Nephron (organoid): Measurements from ENCODE around the gene TFB2M.

Source experiments
- H3K27ac Mint-ChIP-seq, 3 experiments: 2 replicates each; pipeline ENCODE4 v1.8.0; 2020; ENCODE audit warnings: mixed read lengths in 3 of 3, mild to moderate bottlenecking in 2 of 3, moderate library complexity in 1 of 3
- H3K27me3 Mint-ChIP-seq: 2 replicates; pipeline ENCODE4 v1.8.0; 2021; ENCODE audit warnings: low read depth, mild to moderate bottlenecking, moderate library complexity, mixed read lengths
- H3K36me3 Mint-ChIP-seq: 2 replicates; pipeline ENCODE4 v1.8.0; 2020; ENCODE audit warnings: low read depth, mixed read lengths
- H3K4me1 Mint-ChIP-seq: 2 replicates; pipeline ENCODE4 v1.8.0; 2020; ENCODE audit warnings: mixed read lengths
- H3K4me3 Mint-ChIP-seq, 3 experiments: 2 replicates each; pipeline ENCODE4 v1.8.0; 2020; ENCODE audit warnings: mild to moderate bottlenecking in 3 of 3, mixed read lengths in 3 of 3, moderate library complexity in 2 of 3
- H3K9me3 Mint-ChIP-seq: 2 replicates; pipeline ENCODE4 v1.8.0; 2020; ENCODE audit warnings: mixed read lengths
- CTCF ChIP-seq, 3 experiments: fragments of 200-600 bp; sonication (generic); IDR thresholded peaks; one replicate each; pipeline ENCODE4 v1.5.0; 2021; ENCODE audit warnings: antibody characterized with exemption in 3 of 3; ENCODE audit not compliant: unreplicated experiment in 3 of 3

TFB2M gene

GRCh38 chr1:246554201-246554600 lies 11.9 kb downstream of the TFB2M start:
- H3K27me3 Mint-ChIP-seq: no peaks in the 10 kb centered on the region
- TF ChIP-seq CTCF (IDR thresholded peaks at IDR 0.05; ENCODE audit: unreplicated experiment in 3 of 3): no peak
- no peak overlapping the region for H3K27ac Mint-ChIP-seq
- H3K4me1 Mint-ChIP-seq: no peaks in the 10 kb centered on the region
- peaks cover 54% of the 10 kb centered on the region for H3K36me3 Mint-ChIP-seq
- no peaks in the 10 kb centered on the region for H3K9me3 Mint-ChIP-seq
- no peak overlapping the region for H3K4me3 Mint-ChIP-seq

GRCh38 chr1:246552110-246552509 lies 14.0 kb downstream of the TFB2M start:
- no peak overlapping the region for H3K27ac Mint-ChIP-seq
- no peak for TF ChIP-seq CTCF (IDR thresholded peaks at IDR 0.05; ENCODE audit: unreplicated experiment in 3 of 3)
- H3K9me3 Mint-ChIP-seq: no peaks in the 10 kb centered on the region
- no peaks in the 10 kb centered on the region for H3K4me1 Mint-ChIP-seq
- peaks cover 50% of the 10 kb centered on the region for H3K36me3 Mint-ChIP-seq
- no peak overlapping the region for H3K4me3 Mint-ChIP-seq
- no peaks in the 10 kb centered on the region for H3K27me3 Mint-ChIP-seq

GRCh38 chr1:246550402-246550801 lies 15.7 kb downstream of the TFB2M start:
- Mint-ChIP-seq H3K27me3 (no peaks in the 10 kb centered on the region), H3K36me3 (peaks cover 46% of the 10 kb centered on the region), H3K9me3 (no peaks in the 10 kb centered on the region), H3K4me1 (no peaks in the 10 kb centered on the region), H3K27ac (no peak overlapping the region), H3K4me3 (no peak overlapping the region)
- no peak for TF ChIP-seq CTCF (IDR thresholded peaks at IDR 0.05; ENCODE audit: unreplicated experiment in 3 of 3)

GRCh38 chr1:246549665-246550064 lies 16.4 kb downstream of the TFB2M start:
- Mint-ChIP-seq H3K4me3 (no peak overlapping the region), H3K36me3 (peaks cover 40% of the 10 kb centered on the region), H3K27me3 (no peaks in the 10 kb centered on the region), H3K9me3 (no peaks in the 10 kb centered on the region), H3K4me1 (no peaks in the 10 kb centered on the region), H3K27ac (no peak overlapping the region)
- no peak for TF ChIP-seq CTCF (IDR thresholded peaks at IDR 0.05; ENCODE audit: unreplicated experiment in 3 of 3)

- no peak for TF ChIP-seq CTCF (IDR thresholded peaks at IDR 0.05; ENCODE audit: unreplicated experiment in 3 of 3)
- no peak overlapping the region for H3K27ac Mint-ChIP-seq
- no peaks in the 10 kb centered on the region for H3K4me1 Mint-ChIP-seq
- H3K27me3 Mint-ChIP-seq: no peaks in the 10 kb centered on the region
- H3K36me3 Mint-ChIP-seq: peaks cover 30% of the 10 kb centered on the region
- no peak overlapping the region for H3K4me3 Mint-ChIP-seq
- no peaks in the 10 kb centered on the region for H3K9me3 Mint-ChIP-seq
Observed at GRCh38 chr1:246544001-246544400, 22.1 kb downstream of the TFB2M start.

GRCh38 chr1:246540738-246541491 lies 25.1 kb downstream of the TFB2M start:
- H3K36me3 Mint-ChIP-seq: peaks cover 28% of the 10 kb centered on the region
- no peak for TF ChIP-seq CTCF (IDR thresholded peaks at IDR 0.05; ENCODE audit: unreplicated experiment in 3 of 3)
- no peaks in the 10 kb centered on the region for H3K27me3 Mint-ChIP-seq
- H3K27ac Mint-ChIP-seq: no peak overlapping the region
- no peaks in the 10 kb centered on the region for H3K9me3 Mint-ChIP-seq
- no peak overlapping the region for H3K4me3 Mint-ChIP-seq
- no peaks in the 10 kb centered on the region for H3K4me1 Mint-ChIP-seq
